SH-SY5Y (cell line): ENCODE measurements around the gene AMBRA1.

Experiments
- GATA2 ChIP-seq: IDR thresholded peaks from 2 replicates; pipeline ENCODE4 v1.6.1; 2011; ENCODE audit warnings: mild to moderate bottlenecking, low read depth, low read length
- GATA3 ChIP-seq: IDR thresholded peaks from 2 replicates; pipeline ENCODE4 v1.6.1; 2011; ENCODE audit warnings: low read depth, mild to moderate bottlenecking, low read length, moderate library complexity

DNA sequence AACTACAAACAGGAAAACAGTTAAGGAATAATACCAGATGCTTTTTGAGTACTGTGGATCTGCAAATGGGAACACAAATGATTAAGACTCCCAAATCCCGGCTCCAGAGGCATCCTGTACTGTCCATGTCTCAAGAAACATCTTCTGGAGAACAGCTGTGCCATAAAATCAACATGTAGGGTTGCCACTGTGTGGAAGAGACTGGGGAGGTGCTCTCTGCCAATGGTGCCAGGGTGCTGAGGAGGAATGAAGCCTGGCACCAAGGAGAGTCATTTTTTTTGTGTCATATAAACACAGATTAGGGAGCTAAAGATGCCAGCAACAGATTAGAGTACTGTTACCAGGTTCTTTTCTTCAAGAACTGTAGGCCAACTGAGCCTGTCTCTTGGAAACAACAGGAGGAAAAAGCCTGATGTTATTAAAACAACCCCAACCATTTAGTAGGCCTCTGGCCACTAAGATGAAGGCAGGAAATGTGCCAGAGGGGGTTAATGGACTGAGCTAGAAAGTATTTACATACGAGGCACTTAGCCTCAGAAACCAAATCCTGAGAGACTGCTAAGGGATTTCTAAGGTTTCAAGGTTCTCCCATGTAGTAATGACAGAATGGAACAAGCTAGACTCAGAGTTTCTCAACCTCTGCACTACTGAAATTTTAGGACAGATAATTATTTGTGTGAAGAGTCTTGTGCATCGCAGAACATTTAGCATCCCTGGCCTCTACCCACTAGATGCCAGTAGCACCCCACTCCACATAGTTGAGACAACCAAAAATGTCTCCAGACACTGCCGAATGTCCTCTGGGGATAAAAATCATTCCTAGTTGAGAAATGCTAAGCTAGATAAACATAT lies 147.7 kb downstream of the AMBRA1 start:
- TF ChIP-seq GATA2 (no peak), GATA3 (no peak)
